H1 (cell line): Measurements from ENCODE around the gene HDLBP. TPM values are rescaled to one million over a fixed set of nuclear protein-coding genes. Genes with fewer than 3 reads are reported as not detected.

ENCODE experiments used
- CTCF ChIA-PET: fragments of 300-600 bp; sonication (Branson Sonifier 250); formaldehyde crosslinking; loops from one replicate; lab custom pipeline; 2021; ENCODE audit not compliant: partially characterized antibody; lab: Charles Lee
- POLR2A ChIA-PET: fragments of 300-600 bp; sonication (Branson Sonifier 250); formaldehyde crosslinking; loops from one replicate; lab custom pipeline; 2021; ENCODE audit warnings: inconsistent platforms; ENCODE audit not compliant: partially characterized antibody; lab: Charles Lee
- DNase-seq, 2 experiments: peaks; one replicate each; pipeline versions ENCODE4 v3.0.0 to v3.0.0-alpha.2; 2010 to 2022; ENCODE audit warnings: low spot score in 2 of 2, low read depth in 1 of 2, mixed read lengths in 1 of 2
- FAIRE-seq: peaks from 2 replicates; lab custom pipeline; 2011; peaks lifted over from hg19 to GRCh38; lab: Jason Lieb, UNC
- H2AFZ ChIP-seq: 2 replicates; pipeline ENCODE4 v1.8.1; 2012; ENCODE audit warnings: low read length, inconsistent platforms
- H2AK5ac ChIP-seq: 2 replicates; pipeline ENCODE4 v1.6.1; 2013; ENCODE audit warnings: low read depth, low read length
- H2BK120ac ChIP-seq: replicated peaks from 2 replicates; pipeline ENCODE3; 2013; ENCODE audit warnings: low read depth, low read length, inconsistent platforms
- H2BK12ac ChIP-seq: 2 replicates; pipeline ENCODE4 v1.6.1; 2013; ENCODE audit warnings: low read depth, low read length
- H2BK15ac ChIP-seq: 2 replicates; pipeline ENCODE4 v1.6.1; 2013; ENCODE audit warnings: low read length
- H2BK20ac ChIP-seq: 2 replicates; pipeline ENCODE4 v1.6.1; 2013; ENCODE audit warnings: low read length
- H2BK5ac ChIP-seq: 2 replicates; pipeline ENCODE4 v1.6.1; 2013; ENCODE audit warnings: low read depth, low read length
- H3K14ac ChIP-seq: 2 replicates; pipeline ENCODE4 v1.6.1; 2013; ENCODE audit warnings: inconsistent platforms; ENCODE audit not compliant: insufficient read length
- H3K18ac ChIP-seq: 2 replicates; pipeline ENCODE4 v1.6.1; 2013; ENCODE audit warnings: low read length; ENCODE audit errors: extremely low read depth
- H3K23ac ChIP-seq: 2 replicates; pipeline ENCODE4 v1.6.1; 2013; ENCODE audit warnings: inconsistent platforms; ENCODE audit not compliant: insufficient read length
- H3K23me2 ChIP-seq: 2 replicates; pipeline ENCODE4 v1.6.1; 2013; ENCODE audit warnings: low read depth, low read length
- H3K27ac ChIP-seq: 2 replicates; pipeline ENCODE4 v1.6.1; 2011; ENCODE audit warnings: low read depth, low read length, inconsistent platforms
- H3K27me3 ChIP-seq, 4 experiments: replicated peaks in 1 of 4; 1 replicate in 1 of 4; 2 replicates in 3 of 4; pipeline versions ENCODE4 v1.6.1 to v1.8.1; 2011 to 2013; ENCODE audit warnings: low read length in 3 of 4, mild to moderate bottlenecking in 3 of 4, inconsistent platforms in 2 of 4, mixed read lengths in 2 of 4, moderate library complexity in 1 of 4; ENCODE audit not compliant: control insufficient read depth in 3 of 4, insufficient read depth in 3 of 4; ENCODE audit errors: extremely low read depth in 1 of 4
- H3K36me3 ChIP-seq, 4 experiments: 2 replicates each; pipeline versions ENCODE4 v1.6.1 to v1.8.1; 2011 to 2013; ENCODE audit warnings: mild to moderate bottlenecking in 4 of 4, low read length in 3 of 4, moderate library complexity in 2 of 4, control low read depth in 1 of 4, inconsistent platforms in 1 of 4; ENCODE audit not compliant: insufficient read depth in 4 of 4, control insufficient read depth in 2 of 4
- H3K4ac ChIP-seq: replicated peaks from 2 replicates; pipeline ENCODE3; 2013; ENCODE audit warnings: low read length, low read depth, mixed read lengths, inconsistent platforms; ENCODE audit not compliant: insufficient read length
- H3K4me1 ChIP-seq, 4 experiments: replicated peaks in 1 of 4; 1 replicate in 1 of 4; 2 replicates in 3 of 4; pipeline versions ENCODE4 v1.6.1 to v1.8.1; 2011 to 2013; ENCODE audit warnings: low read length in 3 of 4, inconsistent platforms in 2 of 4, mixed read lengths in 1 of 4; ENCODE audit not compliant: insufficient read depth in 4 of 4, control insufficient read depth in 3 of 4
- H3K4me2 ChIP-seq, 2 experiments: 2 replicates each; pipeline versions ENCODE4 v1.6.1 to v1.8.1; 2011 to 2013; ENCODE audit warnings: low read depth in 2 of 2, low read length in 2 of 2, control low read depth in 1 of 2, inconsistent platforms in 1 of 2, mild to moderate bottlenecking in 1 of 2; ENCODE audit not compliant: insufficient read depth in 1 of 2
- H3K4me3 ChIP-seq, 4 experiments: fragments of 200-600, 300-600 bp in 1 of 4; sonication (generic), shearing (Covaris generic), sonication (Bioruptor Twin) in 1 of 4; 2 replicates each; pipeline versions ENCODE4 v1.5.1 to v1.8.1; 2011 to 2016; ENCODE audit warnings: low read length in 4 of 4, low read depth in 3 of 4, control low read depth in 2 of 4, inconsistent platforms in 2 of 4, mild to moderate bottlenecking in 2 of 4, mixed read lengths in 1 of 4, moderate library complexity in 1 of 4; ENCODE audit not compliant: insufficient read depth in 2 of 4; ENCODE audit errors: extremely low read depth in 1 of 4
- H3K56ac ChIP-seq: replicated peaks from 2 replicates; pipeline ENCODE3; 2013; ENCODE audit warnings: low read depth, mild to moderate bottlenecking, mixed read lengths, low read length, inconsistent platforms; ENCODE audit not compliant: insufficient read length
- H3K79me1 ChIP-seq: 2 replicates; pipeline ENCODE4 v1.6.1; 2013; ENCODE audit warnings: low read depth, low read length, control low read depth
- H3K79me2 ChIP-seq, 2 experiments: 2 replicates each; pipeline versions ENCODE4 v1.6.1 to v1.8.1; 2012 to 2013; ENCODE audit warnings: low read length in 2 of 2, mild to moderate bottlenecking in 2 of 2, inconsistent platforms in 1 of 2; ENCODE audit not compliant: insufficient read depth in 2 of 2, control insufficient read depth in 1 of 2
- H3K9ac ChIP-seq, 4 experiments: replicated peaks in 1 of 4; 1 replicate in 1 of 4; 2 replicates in 3 of 4; pipeline versions ENCODE4 v1.6.1 to v1.8.1; 2011 to 2013; ENCODE audit warnings: low read depth in 3 of 4, low read length in 3 of 4, control low read depth in 2 of 4, mild to moderate bottlenecking in 2 of 4, moderate library complexity in 2 of 4, inconsistent platforms in 1 of 4; ENCODE audit errors: extremely low read depth in 1 of 4
- H3K9me3 ChIP-seq, 2 experiments: 2 replicates each; pipeline versions ENCODE4 v1.6.1 to v1.8.1; 2012 to 2013; ENCODE audit warnings: mild to moderate bottlenecking in 2 of 2, moderate library complexity in 2 of 2, control low read depth in 1 of 2, inconsistent platforms in 1 of 2, low read depth in 1 of 2, low read length in 1 of 2, mixed read lengths in 1 of 2; ENCODE audit not compliant: insufficient read depth in 2 of 2
- H4K20me1 ChIP-seq, 2 experiments: replicated peaks in 1 of 2; 2 replicates each; pipeline versions ENCODE3 to v1.8.1; 2011 to 2013; ENCODE audit warnings: inconsistent platforms in 2 of 2, low read length in 2 of 2, mild to moderate bottlenecking in 1 of 2; ENCODE audit not compliant: insufficient read depth in 2 of 2, control insufficient read depth in 1 of 2
- H4K5ac ChIP-seq: 2 replicates; pipeline ENCODE4 v1.6.1; 2013; ENCODE audit warnings: low read length, low read depth, mixed read lengths, inconsistent platforms; ENCODE audit not compliant: insufficient read length
- H4K8ac ChIP-seq: 2 replicates; pipeline ENCODE4 v1.8.0; 2013; ENCODE audit warnings: mild to moderate bottlenecking, moderate library complexity, low read length, inconsistent platforms; ENCODE audit not compliant: insufficient read depth; ENCODE audit errors: extremely low read depth
- H4K91ac ChIP-seq: replicated peaks from 2 replicates; pipeline ENCODE3; 2013; ENCODE audit warnings: low read length, mixed read lengths, inconsistent platforms; ENCODE audit not compliant: insufficient read length
- CHD2 ChIP-seq: IDR thresholded peaks from 2 replicates; pipeline ENCODE4 v1.6.1; 2012; ENCODE audit warnings: low read length, improper control_type of control experiment
- HDAC6 ChIP-seq: IDR thresholded peaks from one replicate; pipeline ENCODE4 v1.7.1; 2012; ENCODE audit warnings: low read depth, mild to moderate bottlenecking, inconsistent platforms, low read length, moderate library complexity
- MAFK ChIP-seq: IDR thresholded peaks from 2 replicates; pipeline ENCODE4 v1.6.1; 2012; ENCODE audit warnings: low read depth, mild to moderate bottlenecking, improper control_type of control experiment, low read length
- RAD21 ChIP-seq, 2 experiments: IDR thresholded peaks in 1 of 2; conservative IDR thresholded peaks in 1 of 2; 2 replicates each; pipeline ENCODE4 v1.6.1; 2011; ENCODE audit warnings: low read depth in 2 of 2, low read length in 2 of 2, improper control_type of control experiment in 1 of 2, inconsistent platforms in 1 of 2, mild to moderate bottlenecking in 1 of 2, moderate library complexity in 1 of 2
- RBBP5 ChIP-seq: IDR thresholded peaks from 2 replicates; pipeline ENCODE4 v1.7.1; 2012; ENCODE audit warnings: low read depth, mild to moderate bottlenecking, inconsistent platforms, low read length, moderate library complexity, borderline replicate concordance
- SP4 ChIP-seq: IDR thresholded peaks from 2 replicates; pipeline ENCODE4 v1.6.1; 2012; ENCODE audit warnings: low read length, inconsistent platforms
- TEAD4 ChIP-seq: IDR thresholded peaks from 2 replicates; pipeline ENCODE4 v1.6.1; 2012; ENCODE audit warnings: low read depth, low read length, inconsistent platforms, mixed read lengths
- ZNF274 ChIP-seq: IDR thresholded peaks from 2 replicates; pipeline ENCODE4 v1.7.0; 2012; ENCODE audit warnings: low read length, borderline replicate concordance; ENCODE audit errors: extremely low read depth
- WGBS, 2 experiments: shearing (Covaris generic) in 1 of 2; methylation state at CpG; one replicate each; pipeline versions ENCODE4 v1.1.6 to v1.1.7; 2013 to 2015; ENCODE audit warnings: low lambda C conversion rate in 2 of 2, mixed read lengths in 2 of 2, inconsistent platforms in 1 of 2, low coverage in 1 of 2, missing lambda C conversion rate in 1 of 2; ENCODE audit not compliant: insufficient replicate concordance in 2 of 2, insufficient coverage in 1 of 2, insufficient read length in 1 of 2; ENCODE audit errors: extremely low coverage in 1 of 2, missing lambda C conversion rate in 1 of 2; 5-methylcytosine and 5-hydroxymethylcytosine counted together
- polyA plus RNA-seq, 7 experiments: library from polyadenylated mRNA; depleted of rRNA in 3 of 7; stranded (reverse) in 5 of 7; unstranded in 2 of 7; fragments of >200 nt in 5 of 7; fragments of 200-250 nt in 2 of 7; gene quantifications; 1 replicate in 5 of 7; 2 replicates in 1 of 7; 4 replicates in 1 of 7; pipeline versions ENCODE4 v1.2.1 to v1.2.3, GENCODE V29; 2011 to 2013; ENCODE audit warnings: missing spikeins in 2 of 7, mixed read lengths in 2 of 7
- total RNA-seq: library from RNA; stranded (reverse); fragmentation: NEBNext Ultra II Directional; extraction: Animal tissue kit (Norgen Biotek cat#: 25700); gene quantifications from 2 replicates; pipeline ENCODE4 v1.2.1, GENCODE V29; 2021
- TF ChIP-seq, protein P1 (sequence below), 3 experiments: IDR thresholded peaks; 1 replicate in 2 of 3; 2 replicates in 1 of 3; pipeline versions ENCODE4 v1.5.1 to v1.6.1; 2011; ENCODE audit warnings: low read length in 3 of 3, mild to moderate bottlenecking in 3 of 3, inconsistent platforms in 2 of 3, low read depth in 1 of 3, moderate library complexity in 1 of 3; ENCODE audit not compliant: insufficient read depth in 1 of 3; ENCODE audit errors: control extremely low read depth in 1 of 3
- TF ChIP-seq, protein P2 (sequence below): IDR thresholded peaks from 2 replicates; pipeline ENCODE4 v1.6.1; 2012; ENCODE audit warnings: inconsistent platforms

Gene HDLBP
- total and polyA plus RNA-seq, 2 of the 8 experiments (the other 6 are each of a cell fraction or from before 2014, with no cell fraction given): 185 to 360 TPM

DNA sequence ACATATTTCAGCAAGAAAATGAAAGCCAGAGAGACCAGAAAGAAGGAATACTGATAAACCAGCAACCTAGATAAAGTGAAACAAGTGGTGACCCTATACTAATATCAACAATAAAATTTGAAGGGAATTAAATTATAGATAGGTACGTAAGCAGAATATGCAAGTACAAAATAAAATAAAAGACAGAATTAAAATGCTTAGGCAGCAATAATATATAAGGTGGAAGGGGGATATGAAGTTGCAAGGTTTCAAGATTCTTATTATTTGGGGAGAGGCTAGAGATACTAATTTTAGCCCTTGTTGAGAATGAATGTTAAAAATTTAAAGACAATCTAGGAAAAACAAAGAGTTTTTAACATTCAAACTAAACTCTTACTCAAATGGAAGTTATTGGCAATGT is 39.6 kb downstream of the HDLBP start:
- Histone ChIP-seq H3K56ac (no peak overlapping the region), H3K79me1 (peaks cover 18% of the 10 kb centered on the region), H2AK5ac (no peak overlapping the region), H2BK12ac (no peak overlapping the region), H4K5ac (no peak overlapping the region), H3K27me3 (no peaks in the 10 kb centered on the region), H3K23me2 (peaks cover 8% of the 10 kb centered on the region; the same call in 1 of the 2 replicates), H3K27ac (no peak overlapping the region), H3K36me3 (no peaks in the 10 kb centered on the region), H3K14ac (no peak overlapping the region), H3K9ac (no peak overlapping the region), H2BK20ac (no peak overlapping the region), H3K4me1 (peaks cover 4 to 17% (median 7%) of the 10 kb centered on the region in 4 experiments), H3K4me2 (no peak overlapping the region), H3K4ac (no peak overlapping the region), H3K79me2 (peaks cover 15 to 84% of the 10 kb centered on the region in 2 experiments), H3K18ac (no peak overlapping the region), H2BK120ac (no peak overlapping the region), H2BK5ac (no peak overlapping the region), H4K8ac (no peak overlapping the region), H3K9me3 (no peaks in the 10 kb centered on the region), H2AFZ (no peak overlapping the region), H2BK15ac (no peak overlapping the region), H3K23ac (no peak overlapping the region), H3K4me3 (no peak overlapping the region), H4K91ac (no peak overlapping the region), H4K20me1 (peaks cover 8 to 30% of the 10 kb centered on the region in 2 experiments)
- WGBS, 2 experiments: 86% methylated on average over 1 of the region's 1 CpG; no CpG with 5 or more reads in 1 of the 2 experiments
- POLR2A ChIA-PET: interaction anchor here (0.8 kb wide), 1 partner anchor 8 kb away, joined by 4 read pairs; no protein-coding TSS in a partner anchor
- DNase-seq: no peak
- CTCF ChIA-PET: interaction anchor here (1.5 kb wide), 1 partner anchor 38 kb away, joined by 3 read pairs; no protein-coding TSS in a partner anchor
- no peak for FAIRE-seq
- TF ChIP-seq, protein P1, sequence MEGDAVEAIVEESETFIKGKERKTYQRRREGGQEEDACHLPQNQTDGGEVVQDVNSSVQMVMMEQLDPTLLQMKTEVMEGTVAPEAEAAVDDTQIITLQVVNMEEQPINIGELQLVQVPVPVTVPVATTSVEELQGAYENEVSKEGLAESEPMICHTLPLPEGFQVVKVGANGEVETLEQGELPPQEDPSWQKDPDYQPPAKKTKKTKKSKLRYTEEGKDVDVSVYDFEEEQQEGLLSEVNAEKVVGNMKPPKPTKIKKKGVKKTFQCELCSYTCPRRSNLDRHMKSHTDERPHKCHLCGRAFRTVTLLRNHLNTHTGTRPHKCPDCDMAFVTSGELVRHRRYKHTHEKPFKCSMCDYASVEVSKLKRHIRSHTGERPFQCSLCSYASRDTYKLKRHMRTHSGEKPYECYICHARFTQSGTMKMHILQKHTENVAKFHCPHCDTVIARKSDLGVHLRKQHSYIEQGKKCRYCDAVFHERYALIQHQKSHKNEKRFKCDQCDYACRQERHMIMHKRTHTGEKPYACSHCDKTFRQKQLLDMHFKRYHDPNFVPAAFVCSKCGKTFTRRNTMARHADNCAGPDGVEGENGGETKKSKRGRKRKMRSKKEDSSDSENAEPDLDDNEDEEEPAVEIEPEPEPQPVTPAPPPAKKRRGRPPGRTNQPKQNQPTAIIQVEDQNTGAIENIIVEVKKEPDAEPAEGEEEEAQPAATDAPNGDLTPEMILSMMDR (IDR thresholded peaks at IDR 0.05; ENCODE audit: control extremely low read depth in 1 of 3, insufficient read depth in 1 of 3, low read depth in 1 of 3, low read length in 3 of 3): no peak
- TF ChIP-seq MAFK (no peak), RAD21 (IDR thresholded peaks at IDR 0.05 in 1 of 2, conservative IDR thresholded peaks at IDR 0.05 in 1 of 2; ENCODE audit: low read depth in 2 of 2, low read length in 2 of 2) (no peak), RBBP5 (no peak), TEAD4 (no peak), HDAC6 (no peak), ZNF274 (no peak), SP4 (no peak), CHD2 (no peak)
- TF ChIP-seq, protein P2, sequence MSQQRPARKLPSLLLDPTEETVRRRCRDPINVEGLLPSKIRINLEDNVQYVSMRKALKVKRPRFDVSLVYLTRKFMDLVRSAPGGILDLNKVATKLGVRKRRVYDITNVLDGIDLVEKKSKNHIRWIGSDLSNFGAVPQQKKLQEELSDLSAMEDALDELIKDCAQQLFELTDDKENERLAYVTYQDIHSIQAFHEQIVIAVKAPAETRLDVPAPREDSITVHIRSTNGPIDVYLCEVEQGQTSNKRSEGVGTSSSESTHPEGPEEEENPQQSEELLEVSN: no peak
